ENCODE data around the gene MEAK7.

MEAK7 gene

DNA sequence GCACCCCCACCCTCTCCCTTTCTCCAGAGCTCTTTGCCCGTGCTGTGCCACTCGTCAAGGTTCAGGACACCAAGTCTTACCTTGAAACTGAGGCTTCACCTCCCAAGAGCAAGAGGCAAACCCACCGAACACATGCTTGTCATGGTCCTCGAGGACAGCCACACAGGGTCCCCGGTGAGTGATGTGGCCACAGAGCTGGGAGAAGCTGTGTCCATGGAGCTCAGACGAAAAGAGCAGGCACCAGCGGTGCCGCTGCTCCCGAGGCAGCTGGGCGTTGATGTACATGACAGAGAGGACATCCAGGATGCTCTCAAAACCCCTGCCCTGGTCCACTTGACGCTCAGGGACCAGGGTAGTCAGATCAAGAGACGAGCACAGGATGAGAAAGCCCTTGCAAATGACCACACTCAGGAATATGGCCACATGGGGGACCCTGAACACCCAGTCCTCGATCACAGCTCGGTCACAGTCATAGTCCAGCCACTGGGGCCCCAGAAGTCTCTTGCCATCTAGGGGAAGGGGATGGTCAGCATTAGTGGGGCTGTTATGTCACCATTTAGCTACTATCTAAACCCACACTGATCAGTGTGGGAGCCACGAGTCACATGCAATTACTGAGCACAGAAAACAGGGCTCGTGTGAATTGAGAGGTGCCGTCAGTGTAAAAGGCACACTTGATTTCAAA is 17.8 kb downstream of the MEAK7 start:
- DNase-seq (ENCODE audit: low read depth): no peak

DNA sequence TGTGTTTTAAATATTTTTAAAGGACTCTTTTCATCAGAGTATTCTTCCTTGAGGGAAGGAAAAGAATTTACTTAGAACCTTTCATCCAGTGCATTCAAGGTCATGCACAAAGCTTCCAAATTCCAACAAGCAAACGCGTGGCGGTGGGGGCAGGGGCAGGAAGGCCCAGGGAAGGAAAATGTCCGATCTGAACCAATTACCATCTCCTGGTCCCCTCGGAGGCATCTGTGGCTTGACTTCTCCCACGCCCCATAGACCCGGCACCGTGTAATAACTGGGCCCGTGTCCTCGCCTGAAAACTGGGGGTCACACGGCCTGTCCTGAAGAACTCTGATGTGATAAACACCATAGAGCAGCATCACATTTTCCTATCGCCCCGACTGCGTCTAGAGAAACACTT is 18.3 kb downstream of the MEAK7 start:
- no peak for DNase-seq (ENCODE audit: low read depth)

DNA sequence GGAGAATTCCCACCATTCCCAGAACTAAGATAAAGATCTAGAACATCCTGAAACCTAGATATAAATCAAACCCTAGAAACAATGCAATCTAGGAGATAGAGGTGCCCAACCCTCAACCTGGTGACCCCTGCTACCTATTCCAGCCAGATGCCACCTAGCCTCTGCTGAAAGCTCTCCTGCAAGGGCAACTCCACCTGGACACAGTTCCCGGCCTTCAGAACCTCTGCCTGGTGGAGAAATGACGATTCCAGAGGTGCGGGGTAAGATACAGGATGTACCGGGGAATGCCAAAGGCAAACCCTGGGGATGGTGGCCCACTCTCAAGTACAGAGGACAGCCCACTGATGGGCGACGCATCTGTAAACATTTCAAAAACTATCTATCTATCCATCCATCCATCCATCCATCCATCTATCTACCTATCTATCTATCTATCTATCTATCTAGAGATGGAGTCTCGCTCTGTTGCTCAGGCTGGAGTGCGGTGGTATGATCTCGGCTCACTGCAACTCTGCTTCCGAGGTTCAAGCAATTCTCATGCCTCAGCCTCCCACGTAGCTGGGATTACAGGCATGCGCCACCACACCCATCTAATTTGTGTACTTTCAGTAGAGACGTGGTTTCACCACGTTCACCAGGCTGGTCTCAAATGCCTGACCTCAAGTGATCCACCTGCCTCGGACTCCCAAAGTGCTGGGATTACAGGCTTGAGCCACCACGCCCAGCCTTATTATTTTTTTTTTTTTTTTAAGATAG is 19.0 kb downstream of the MEAK7 start:
- DNase-seq (ENCODE audit: low read depth): no peak

DNA sequence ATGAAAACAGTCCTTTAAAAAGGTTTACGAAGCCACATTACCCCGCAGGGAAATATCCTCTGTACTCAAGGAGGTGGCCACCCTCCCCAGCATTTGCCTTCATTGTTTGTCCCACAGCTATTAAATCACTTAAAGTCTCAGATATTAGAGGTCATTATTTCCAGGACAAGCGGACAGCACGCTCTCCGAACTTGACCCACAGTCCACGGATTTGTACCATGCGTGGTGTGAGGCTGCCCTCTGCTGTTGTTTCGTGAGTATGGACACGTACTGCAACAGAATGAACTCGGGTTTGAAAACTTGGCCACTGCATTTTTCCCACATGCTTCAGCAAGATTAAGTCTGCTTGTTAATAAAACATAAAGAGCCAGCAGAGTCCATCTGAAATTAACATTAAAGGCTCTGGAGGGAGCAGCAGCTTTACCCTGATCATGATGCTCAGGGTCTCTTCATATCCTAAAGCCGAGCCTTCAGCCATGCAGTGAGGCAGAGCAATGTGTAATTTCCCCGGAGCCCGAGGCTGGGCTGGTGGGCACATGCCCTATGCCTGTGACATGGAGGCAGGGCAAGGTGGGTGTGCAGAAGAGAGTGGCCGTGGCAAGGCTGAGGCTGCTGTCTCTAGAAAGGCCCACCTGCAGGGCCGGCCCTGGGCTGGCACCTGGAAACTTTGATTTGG is 19.7 kb downstream of the MEAK7 start:
- DNase-seq (ENCODE audit: low read depth): no peak

DNA sequence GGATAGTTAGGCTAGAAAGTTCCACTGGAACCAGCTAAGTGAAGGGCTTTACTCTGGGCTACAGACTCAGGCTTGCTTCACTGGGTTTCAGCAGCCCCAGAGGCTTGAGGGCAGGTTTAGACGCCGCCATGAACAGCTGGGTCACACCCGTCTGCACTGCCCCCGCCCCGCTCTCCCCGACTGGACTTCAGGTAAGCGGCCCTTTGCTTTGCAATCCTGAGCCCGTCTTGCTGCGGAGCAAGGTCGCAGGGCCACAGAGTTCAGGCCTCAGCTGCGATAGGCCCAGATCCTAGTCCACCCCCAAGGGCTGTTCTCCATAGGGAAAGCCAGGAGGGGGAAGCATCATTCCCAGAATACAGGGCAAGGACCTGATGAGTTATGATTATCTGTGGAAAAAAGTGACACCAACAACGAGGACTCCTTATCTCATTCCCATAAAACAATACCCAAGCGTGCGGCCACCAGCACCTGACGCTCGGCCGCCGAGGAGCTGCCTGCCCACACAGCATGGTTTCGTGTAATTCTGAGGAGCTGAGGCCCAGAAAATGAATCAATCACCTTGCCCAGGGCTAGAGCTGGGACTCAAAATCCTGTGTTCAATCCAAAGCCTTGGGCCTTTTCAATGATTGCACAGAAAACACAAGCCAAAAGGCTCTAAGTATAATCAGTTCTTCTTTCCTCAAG is 20.4 kb downstream of the MEAK7 start:
- no peak for DNase-seq (ENCODE audit: low read depth)

DNA sequence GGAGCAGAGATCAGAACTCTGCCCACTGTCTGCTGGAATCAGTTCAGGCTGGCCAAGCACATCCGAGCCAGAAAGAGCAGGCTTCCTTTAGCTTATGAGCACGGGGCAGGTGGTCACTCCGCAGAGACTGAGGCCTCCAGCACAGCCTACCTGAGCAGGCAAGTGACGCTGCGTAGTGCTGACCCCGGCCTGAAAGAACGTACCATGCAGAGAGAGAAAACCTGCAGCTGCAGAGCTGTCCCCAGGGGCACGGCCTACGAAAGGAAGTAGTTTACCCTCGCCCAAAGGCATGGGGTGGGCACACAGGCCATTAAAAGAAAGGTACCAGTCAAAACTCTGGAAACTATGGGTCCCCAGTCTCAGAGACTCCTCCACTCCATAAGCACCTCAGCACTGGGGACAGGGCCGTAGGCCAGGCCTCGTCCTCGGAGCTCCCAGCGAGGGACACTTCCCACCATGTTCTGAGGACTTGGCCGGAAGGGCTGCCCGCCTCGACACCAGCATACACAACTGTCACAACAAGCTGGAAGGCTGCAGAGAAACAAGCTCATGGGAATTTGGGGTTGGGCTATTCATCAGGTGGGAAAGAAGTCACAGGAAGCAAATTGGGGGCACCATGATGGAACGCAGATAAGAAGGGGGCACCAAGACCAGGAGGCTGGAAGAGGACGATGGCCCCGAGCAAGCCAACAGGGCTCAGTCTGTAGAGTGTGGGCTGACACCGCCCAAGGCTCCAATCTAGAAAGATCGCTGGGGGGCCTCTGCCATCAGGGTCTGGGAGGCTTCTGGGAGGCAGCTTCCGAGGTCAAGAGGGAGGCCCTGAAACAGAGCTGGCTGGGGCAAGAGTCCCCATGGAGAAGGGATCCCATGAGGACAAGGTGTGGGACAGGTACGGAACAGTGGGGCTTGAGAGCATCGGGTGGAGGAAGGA is 21.2 kb downstream of the MEAK7 start:
- DNase-seq (ENCODE audit: low read depth): no peak

DNA sequence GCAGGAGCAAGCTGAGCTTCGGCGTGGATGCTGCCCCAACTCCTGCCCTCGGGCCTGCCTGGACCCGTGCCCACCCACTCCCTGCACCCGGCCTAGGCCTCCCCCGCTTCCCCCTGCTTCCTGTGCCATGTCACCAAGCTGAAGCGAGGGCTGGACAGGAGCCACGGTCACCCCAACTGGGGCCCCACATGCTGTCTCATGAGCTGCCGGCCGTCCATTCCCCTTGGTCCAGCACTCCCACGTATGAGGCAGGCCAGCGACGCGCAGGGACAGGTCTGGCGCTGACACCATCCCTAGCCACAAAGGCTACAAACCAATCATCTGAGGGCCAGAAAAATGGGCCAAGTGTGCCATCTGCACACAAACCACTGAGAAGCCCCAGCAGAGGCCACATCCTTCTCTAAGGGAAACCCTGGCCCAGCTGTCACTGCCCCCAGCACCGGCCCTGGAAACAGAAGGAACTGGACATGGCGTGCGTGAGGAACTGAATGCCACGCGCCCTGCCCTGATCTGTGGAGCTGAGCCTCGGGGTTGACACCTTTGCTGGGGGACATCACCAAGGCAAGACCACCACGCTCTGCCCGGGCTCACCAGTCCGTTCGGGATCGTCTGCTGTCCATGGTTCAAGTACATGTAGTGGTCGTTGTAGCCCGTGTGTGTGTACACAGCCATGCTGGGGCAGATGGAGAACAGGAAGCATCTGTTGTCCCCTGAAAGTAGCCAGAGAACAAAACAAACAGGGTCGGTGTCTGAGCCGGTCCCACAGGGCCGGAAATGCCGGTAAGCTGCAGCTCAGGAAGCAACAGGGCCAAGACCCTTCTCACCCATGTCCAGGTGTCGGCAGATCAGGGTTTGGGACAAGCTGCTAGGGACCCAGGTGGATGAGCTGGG is 22.2 kb downstream of the MEAK7 start:
- DNase-seq (ENCODE audit: low read depth): no peak

DNA sequence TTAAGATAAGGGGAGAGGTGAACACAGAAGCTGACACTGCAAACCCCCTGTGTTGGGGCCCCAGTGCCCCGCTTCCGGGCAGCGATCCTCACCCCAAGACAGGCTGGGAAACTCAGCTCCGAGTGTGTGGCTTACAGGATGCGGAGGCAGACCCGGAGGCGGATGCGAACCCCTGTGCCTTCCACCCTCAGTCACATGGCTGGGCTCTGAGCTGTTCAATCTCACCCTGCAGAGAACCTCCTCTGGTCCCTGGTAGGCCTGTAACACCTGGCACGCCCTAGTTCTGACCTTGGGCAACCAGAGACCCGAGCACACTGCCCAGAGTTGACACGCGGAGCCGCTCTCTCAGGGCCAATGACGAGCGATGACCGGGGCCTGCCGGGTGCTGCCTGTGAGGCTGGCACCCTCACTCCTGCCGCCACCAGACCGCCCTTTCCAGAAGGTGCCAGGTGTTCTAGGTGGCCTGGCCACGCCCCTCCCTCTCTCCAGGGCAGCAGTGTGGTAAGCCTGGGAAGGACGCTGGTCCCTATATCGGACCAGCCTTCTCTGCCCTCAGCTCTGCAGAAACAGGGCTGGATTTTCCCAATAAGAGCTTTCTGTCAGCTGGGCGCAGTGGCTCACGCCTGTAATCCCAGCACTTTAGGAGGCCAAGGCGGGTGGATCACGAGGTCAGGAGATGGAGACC is 23.3 kb downstream of the MEAK7 start:
- DNase-seq (ENCODE audit: low read depth): no peak

DNA sequence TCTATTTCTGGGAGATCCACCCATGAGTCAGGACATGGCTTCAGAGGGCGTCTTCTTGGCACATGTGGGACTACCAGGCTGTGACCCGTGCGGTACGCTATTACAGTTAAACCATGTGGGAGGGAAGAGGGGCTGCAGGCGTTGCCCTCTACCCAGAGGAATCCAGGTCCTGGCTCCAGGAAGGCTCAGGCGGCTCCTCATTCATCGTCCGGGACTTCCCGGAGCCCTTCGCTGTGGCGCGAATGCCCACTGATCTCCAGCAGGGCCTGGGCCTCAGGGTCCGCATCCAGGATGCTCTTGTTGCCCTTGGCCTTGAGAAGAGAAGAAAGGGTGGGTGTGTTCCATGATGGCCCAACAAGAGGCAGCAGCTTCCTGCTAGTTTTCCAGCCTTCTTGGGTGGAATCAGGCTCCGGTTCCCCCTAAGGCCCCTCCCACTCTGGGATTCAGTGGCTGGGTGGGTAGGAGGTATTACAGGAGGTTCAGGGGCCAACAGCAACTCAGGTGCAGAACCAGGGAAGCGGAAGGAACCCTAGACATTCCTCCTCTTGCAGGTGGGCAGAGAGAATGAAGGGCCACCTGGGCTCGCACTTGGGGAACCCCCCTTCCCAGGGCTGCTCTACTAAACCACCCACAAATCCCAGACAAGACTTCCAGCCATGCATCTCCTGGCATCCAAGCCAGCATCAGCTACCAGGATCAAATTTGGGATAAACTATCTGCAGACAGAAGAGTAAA is 24.6 kb downstream of the MEAK7 start:
- no peak for DNase-seq (ENCODE audit: low read depth)

DNA sequence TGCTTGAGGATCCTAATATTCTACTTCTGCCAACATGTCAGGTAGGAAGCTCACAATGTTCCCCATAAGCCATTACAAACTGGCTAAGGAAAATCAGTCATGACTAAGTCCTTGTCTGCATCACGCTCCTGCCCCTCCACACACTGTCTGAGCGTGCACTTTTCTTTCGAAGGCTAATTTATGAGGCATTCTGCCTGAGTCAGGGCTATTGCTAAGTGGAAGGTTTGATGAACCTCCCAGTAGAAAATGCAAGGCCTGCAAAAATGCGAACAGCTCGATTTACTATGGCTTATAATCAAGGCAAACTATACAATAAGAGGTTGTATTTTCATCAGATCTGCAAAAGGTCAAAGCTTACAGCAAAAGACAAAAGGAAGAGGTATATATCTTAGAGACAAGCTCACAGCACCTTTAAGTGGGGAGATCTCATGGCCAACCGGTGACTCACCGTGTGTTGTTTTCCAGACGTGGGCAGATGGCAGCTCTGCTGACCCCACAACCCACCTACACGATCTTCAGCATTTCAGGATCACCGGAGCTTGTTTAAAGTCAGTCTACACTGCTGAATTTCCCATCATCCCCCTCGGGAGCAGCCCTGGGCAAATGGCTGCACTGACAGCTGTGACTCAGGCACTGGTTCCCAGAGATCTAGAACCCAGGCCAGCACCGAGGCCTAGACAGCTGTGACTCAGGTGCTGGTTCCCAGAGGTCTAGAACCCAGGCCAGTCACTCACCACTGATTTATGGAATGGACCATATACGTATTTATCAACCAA is 26.1 kb downstream of the MEAK7 start:
- DNase-seq (ENCODE audit: low read depth): no peak

DNA sequence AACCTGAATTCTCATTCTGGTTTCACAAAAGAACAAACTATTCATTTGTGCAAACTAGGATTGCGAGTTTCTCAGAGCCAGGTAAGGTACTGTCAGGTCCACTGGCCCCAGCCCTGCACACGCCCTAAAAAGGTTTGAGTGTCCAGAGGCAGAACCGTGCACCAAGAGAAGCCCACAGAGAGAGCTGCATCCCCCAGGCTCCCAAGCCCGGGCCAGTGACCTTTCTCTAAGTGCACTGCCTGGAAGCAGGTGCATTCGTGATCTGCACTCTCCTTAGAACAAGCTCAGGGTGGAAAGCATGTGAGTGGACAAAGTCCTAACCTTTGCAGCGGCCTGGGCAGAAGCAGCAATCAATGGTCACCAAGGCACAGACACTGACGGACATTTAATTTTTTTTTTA is 26.8 kb downstream of the MEAK7 start:
- no peak for DNase-seq (ENCODE audit: low read depth)

DNA sequence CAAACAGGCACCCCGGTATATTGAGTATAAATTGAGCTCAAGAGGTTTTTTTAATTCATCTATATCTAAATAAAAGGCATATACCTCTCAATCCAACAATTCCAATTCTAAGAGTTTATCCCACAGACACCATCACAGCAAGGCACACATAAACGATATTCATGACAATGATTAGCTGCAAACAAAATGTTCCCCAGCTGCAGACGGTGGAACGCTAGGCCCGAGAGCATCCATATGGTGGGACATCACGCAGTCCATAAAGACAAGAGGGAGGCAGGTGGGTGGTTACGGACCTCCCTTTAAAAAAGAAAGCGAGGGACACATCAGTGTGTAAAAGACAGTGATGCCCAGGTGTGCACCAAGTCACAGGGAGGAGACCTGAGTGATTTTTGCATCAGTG is 28.1 kb downstream of the MEAK7 start:
- DNase-seq (ENCODE audit: low read depth): no peak

DNA sequence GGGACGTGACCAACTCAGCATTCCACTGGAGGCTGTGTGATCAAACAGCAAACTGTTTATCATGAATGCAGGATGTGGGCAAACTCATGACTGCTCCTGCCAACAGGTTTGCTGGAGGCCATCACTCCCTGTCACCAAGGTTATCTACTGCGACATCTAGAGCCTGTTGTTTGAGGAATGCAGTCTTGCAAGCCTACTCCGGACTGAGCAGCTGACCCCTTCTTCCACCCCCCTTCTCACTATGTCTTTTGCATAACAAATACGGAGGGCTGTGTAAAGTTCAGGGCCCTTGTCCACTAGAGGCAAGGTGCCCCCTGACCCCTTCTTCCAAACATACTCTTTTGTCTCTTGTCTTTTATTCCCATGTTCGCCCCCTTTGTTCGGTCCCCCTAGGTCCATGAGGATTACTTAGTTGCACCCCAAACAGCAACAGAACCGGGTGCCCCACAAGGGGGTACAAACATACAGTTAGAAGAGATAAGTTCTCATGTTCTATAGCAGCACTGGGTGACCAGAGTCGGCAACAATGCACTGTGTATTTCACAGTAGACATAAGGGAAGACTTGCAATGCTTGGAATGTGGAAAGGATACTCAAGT is 28.7 kb downstream of the MEAK7 start:
- no peak for DNase-seq (ENCODE audit: low read depth)

DNA sequence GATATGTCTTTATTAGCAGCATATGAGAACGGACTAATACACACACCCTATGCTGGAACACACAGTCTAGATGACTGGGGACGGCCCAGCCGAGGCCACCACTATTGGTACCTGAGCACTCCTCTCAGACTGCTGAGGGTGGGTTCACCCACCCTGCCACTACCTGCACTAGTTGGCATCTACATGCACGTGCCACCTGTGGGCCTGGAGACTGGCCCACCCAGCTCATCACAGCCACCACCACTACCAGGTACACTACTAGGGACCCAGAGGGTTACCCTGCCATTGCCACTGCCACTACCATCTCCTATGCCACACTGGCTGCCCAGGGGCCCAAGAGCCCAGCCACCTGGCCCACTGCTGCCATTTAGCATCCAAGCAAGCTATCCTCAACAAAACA is 32.5 kb downstream of the MEAK7 start:
- no peak for DNase-seq (ENCODE audit: low read depth)

DNA sequence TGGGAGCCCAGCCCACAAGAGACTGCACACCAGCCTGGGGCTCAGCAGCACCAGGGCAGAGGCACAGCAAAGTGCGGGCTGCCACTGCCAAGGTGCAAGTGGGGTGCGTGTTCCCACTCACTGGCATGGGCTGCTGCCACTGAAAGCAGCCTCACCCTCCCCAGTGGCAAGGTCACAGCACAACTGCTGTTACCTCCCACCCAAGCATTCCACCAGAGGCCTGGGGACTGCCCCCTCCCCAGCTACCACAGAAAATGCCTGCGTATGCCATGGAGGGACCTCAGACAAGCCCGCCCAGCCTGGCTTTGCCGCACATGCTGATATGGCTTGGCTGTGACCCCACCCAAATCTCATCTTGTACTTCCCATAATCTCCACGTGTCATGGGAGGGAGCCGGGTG is 33.1 kb downstream of the MEAK7 start:
- DNase-seq (ENCODE audit: low read depth): no peak

DNA sequence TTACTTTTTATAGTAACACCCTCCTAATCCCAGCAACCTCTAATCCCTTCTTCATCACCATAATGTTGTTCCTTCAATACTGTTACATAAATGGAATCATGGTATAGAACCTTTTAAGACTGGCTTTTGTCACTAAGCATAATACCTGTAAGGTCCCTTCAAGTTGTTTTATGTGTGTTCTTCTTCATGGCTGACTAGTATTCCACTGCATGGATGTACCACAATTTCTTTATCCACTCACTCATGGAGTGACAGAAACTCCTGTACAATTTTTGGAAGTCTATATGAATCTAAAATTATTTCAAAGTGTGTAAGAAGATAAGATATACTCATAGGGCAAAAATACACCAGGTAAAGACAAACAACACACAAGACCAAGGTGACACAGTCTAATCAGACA is 36.8 kb downstream of the MEAK7 start:
- DNase-seq (ENCODE audit: low read depth): no peak

DNA sequence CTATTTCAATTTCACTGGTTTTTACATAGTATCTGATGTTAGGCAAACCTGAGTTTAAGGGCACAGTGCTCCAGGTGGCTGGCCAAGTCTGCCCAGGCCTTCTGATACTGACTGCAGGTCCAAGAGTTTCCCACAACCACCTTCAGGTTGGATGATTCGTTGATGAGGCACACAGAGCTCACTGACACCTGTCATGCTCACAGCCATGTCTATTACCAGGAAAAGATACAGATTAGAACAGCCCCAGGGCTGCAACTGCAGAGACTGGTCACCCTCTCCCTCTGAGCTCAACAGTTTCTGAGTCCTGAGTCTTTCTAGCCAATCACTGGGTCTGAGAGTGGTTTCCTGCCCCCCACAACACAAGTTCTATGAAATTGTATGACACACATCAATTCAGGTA is 37.2 kb downstream of the MEAK7 start:
- DNase-seq (ENCODE audit: low read depth): no peak

DNA sequence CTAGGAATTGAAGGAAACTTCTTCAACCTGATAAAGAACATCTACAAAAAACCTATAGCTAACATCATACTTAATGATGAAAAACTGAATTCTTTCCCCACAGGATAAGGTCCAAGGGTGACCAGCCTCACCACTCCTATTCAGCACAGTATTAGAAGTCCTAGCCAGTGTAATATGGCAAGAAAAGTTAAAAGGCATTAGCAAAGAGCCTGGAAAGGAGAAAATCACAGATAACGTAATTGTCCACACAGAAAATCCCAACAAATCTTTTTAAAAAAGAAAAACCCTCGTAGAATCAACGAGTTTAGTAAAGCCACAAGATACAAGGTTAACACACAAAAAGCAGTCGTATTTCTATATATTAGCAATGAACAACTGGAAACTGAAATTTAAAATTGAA is 37.8 kb downstream of the MEAK7 start:
- DNase-seq (ENCODE audit: low read depth): no peak
